Stimulated activated CD4-positive, alpha-beta T cell treated with anti-CD3 and anti-CD28 coated beads, Interleukin-4, amount 100 ng/mL, for 1 hour (primary cell): ENCODE data around the gene SNX1.
"Not testable (repeated sequence)": the region's sequence is repeated elsewhere in the genome, so short reads cannot be mapped to it uniquely, and the experiment has no call there.

ENCODE experiments used
- DNase-seq: peaks from one replicate; pipeline ENCODE4 v3.0.0-alpha.2; 2020

The SNX1 gene

DNA sequence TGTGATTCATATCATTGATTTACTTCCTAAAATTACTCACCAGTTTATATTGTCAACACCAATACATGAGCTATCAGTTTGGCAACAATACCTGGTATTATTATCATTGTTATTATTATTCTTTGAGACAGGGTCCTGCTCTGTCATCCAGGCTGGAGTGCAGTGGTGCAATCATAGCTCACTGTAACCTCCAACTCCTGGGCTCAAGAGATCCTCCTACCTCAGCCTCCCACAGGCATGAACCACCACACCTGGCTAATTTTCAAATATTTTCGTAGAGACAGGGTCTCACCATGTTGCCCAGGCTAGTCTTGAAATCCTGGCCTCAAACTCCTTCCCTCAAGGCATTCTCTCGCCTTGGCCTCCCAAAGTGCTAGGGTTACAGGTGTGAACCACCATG is 22.3 kb upstream of the SNX1 start:
- not testable (repeated sequence) for DNase-seq

DNA sequence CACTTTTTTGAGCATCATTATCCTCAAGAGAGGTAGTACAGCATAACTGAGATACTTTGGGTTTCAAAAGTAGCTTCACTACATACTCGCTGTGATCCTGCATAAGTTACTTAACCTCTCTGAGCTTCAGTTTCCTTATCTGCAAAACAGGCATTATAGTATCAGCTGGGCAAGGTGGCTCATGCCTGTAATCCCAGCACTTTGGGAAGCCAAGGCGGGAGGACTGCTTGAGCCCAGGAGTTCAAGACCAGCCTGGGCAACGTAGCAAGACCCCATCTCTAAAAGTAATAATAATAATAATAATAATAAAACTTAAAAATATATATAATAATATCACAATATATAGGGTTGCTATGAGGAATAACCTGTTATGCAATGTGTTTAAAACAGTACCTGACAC is 13.0 kb upstream of the SNX1 start:
- no peak for DNase-seq

DNA sequence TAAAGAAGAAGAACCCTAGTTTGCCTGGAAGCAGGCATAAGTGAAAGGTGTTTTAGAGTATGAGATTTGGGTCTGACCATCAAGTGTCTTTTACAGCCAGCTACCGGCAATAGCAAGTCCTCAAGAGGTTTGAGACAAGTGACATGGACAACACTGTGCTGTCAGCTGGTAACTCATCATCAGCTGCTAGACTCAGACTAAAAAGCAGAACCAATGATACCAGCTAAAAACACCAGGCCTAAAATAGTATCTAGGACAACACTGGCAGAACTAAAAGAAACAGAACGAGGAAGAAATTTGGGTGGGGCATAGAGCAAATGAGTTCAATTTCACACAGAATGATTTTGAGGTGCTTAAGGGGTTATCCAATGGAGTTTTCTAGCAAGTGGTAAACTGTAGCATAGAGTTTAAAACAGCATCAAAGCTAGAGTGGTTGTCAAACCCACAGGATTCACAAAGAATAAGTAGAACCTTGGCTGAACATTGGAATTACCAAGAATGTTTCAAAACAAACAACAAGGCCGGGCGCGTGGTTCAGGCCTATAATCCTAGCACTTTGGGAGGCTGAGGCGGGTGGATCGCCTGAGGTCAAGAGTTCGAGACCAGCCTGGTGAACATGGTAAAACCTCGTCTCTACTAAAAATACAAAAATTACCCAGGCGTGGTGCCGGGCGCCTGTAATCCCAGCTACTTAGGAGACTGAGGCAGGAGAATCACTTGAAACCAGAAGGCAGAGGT is 6.1 kb upstream of the SNX1 start:
- no peak for DNase-seq

DNA sequence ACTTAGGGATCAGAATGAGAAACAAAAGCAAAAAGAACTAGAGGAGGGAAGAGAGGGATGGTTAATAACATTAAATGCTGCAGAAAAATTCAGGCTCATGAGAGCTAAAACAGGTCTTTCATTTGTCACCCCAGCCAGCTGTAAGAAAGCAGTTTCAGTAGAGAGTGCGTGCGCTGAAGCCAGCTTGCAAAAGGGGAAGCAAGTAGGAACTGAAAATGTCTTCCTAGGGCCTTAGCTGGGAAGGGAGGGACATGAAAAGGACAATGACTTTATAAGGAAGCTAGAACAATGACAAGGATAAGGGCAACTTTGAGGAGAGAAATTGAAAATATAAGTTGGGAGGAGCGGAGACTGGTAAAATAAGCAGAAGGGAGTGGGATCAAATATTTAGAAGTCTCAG is 5.3 kb upstream of the SNX1 start:
- DNase-seq: no peak

DNA sequence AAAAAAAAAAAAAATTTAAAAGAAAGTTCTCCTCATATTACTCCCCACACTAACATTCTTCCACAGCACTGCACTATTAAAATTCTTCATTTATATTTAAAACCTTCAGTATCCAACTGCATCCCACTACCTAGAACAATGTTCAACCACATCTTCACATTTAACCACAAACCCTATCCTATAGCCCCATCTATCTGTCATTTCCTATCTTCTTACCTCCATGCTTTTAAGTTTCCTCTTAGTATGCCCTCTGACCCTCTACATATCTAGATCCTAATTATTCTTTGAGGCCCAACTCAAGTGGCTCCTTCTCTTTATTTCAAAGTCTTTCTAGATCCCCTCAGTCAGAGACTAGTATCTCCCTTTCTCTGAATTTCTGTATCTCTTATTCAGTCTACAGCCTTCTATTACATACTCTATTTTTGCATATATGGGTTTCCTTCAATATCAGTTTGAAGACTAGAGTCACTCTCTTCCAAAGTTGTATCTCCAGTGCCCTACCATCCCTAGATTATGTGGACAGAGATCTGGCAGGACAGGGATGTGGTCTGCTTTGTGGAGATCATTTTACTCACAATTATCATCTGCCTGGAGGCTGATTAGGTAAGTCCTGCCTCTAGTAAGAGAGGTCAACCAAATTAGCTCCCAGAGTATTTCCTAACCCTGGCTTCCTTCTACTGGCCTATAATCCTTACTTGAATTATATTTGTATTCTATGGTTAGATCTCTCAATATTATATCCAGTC is 3.5 kb upstream of the SNX1 start:
- no peak for DNase-seq

DNA sequence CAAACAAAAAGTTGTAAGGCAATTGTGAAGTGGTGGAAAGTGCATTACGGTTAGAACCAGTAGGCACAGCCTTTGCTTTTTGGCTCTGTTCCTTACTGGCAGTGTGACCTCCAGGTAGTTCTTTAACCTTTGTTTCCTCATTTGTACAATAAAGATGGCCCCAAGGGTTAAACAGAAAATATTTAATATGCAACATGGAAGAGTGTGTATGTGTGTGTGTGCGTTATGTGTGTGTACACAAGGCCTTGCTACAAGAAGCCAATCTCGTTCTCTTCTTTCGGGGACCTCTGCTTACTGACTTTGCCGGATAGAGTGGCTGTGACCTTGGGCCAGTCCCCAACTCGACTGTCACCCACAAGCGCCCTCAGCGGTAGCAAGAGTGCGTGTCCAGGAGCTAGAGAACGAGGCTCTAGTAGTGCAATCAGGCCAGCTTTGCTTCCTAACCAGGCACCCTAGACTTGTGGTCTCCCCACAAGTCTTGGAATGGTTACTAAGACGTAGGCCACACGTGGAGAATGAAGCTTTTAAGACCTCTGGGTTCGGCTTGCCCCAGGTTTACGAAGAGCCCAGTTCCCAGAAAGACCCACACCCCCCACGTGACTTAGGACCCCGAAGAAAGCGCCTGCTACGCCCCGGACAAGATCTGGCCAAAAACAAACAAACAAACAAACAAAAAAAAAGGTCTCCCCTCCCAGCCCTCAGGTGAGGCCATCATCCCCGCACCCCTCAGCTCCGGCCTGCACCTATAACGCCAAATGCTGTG is 2.7 kb upstream of the SNX1 start:
- peak; percentile 28 for DNase-seq

DNA sequence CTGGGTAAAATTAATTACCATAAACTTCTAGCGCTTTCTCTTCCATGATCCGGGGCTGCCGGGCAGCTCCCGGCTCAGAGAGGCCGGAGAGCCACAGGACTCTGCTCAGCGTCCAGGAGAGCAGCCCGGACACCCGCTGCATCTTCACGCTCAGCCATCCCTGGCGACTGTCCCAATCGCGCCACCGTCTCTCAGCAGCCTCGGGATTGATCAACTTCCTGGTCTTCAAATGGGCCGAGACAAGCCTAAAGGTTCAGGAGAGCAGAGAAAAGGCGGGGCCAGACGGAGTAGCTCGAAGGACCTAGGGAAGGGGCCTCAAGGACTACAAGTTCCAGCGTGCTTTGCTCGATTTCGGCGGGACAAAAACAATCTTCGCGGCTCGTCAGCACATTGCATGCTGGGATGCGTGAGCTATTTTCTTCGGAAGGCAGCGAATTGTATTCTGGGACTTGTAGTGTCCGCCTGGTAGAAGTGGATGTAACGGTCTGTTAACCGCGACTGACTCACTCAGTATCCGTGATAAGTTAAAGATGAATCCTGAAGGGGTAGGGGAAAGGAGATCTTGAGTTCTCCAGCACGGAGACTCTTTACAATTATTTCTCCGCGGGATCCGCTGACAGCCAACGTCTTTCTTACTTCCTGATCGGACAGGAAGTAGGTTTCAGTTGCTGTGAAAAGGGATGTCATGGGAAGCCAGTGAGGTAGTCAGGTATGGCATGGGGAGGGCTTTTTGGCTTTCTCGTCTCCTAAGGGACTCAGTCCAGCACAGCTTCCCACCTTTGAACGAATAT is 2.0 kb upstream of the SNX1 start, which contains the start of gene CIAO2A:
Gene CIAO2A, minus strand, starts transcription at position 212 of the 791 bp plus-strand sequence. Its CDS starts 70 bp downstream, at position 142.
- peak; percentile 86 for DNase-seq

DNA sequence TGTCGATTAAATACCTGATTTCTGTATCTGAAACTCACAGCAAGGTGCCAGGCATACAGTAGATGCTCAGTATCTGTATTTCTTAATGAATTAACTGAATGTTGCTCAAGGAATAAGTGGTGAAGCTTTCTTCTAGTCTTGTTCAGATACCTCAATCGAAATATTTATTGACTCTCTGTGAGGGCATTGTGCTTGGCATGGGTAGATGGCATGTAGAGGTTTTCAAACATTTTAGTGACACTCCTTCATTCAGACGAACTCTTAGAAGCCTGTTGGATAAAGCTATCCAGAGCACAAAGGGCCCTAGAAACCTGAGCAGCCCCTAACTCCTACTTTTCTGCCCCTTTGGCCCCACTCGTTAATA is 369 bp upstream of the SNX1 start:
- no peak for DNase-seq

DNA sequence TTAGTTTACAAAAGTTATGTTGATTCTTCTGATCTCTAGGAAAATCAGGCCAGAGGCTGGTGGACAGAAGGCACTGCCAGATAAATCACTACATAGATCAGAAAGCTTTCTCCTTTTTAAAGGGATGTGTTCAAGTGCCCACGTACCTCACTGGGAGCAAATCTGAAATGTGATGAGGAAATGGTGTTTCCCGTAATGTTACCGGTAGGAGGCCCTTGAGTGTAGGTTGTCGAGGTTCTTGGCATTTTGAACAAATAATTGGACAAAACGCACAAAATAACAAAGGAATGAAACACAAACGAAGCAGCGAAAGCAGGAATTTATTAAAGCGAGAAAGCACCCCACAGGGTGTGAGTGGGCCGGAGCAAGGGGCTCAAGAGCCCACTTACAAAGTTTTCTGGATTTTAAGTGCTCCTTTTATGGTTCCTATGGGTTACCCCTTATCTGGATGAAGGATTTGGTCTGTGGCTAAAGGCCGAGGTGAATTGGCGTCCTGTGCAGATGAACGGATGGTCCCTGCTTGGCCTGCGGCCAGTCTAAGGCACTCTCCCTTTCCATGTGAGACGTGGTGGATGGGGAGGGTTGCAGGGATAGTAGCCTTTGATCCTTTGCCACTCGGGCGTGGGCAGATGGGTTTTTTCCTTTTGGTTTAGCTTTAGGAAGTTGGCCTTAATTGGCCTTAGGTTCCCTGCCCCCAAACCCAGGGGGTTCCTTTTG is 1.0 kb downstream of the SNX1 start:
- DNase-seq: no peak

DNA sequence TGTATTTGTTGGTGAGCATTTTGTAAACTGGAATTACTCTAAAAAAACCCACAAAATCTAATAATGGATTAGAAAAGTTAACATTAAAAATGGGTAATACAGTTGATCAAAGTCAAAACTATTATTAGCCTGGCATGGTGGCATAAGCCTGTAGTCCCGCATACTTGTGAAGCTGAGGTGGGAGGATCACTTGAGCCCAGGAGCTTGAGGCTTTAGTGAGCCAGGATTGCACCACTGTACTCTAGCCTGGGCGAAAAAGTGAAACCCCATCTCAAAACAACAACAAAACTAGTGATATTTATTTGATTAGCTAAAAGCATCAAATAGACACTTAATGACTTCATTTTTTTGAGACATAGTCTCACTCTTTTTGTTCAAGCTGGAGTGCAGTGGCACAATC is 3.6 kb downstream of the SNX1 start:
- DNase-seq: no peak

DNA sequence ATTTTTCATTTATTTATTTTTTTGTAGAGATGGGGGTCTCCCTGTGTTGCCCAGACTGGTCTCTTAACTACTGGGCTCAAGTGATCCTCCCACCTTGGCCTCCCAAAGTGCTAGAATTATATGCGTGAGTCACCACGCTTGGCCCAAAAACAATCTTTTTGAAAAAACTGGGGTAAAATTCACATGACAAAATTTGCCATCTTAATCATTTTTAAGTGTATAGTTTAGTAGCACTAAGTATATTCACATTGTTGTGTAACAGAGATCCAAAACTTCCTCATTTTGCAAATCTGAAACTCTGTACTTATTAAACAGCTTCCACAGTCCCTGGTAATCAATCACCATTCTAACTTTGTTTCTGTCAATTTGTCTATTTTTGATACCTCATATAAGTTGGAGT is 5.2 kb downstream of the SNX1 start:
- DNase-seq: no peak

DNA sequence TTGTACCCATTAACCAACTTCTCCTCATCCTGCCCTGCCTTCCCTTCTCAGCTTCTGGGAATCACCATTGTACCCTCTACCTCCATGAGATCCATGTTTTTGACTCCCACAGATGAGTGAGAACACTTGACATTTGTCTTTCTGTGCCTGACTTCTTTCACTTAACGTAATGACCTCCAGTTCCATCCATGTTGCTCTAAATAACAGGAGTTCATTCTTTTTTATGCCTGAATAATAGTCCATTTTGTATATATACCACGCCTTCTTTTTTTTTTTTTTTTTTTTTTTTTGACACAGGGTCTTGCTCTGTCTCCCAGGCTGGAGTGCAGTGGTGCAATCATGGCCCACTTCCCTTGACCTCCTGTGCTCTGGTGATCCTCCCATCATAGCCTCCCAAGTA is 6.7 kb downstream of the SNX1 start:
- no peak for DNase-seq

DNA sequence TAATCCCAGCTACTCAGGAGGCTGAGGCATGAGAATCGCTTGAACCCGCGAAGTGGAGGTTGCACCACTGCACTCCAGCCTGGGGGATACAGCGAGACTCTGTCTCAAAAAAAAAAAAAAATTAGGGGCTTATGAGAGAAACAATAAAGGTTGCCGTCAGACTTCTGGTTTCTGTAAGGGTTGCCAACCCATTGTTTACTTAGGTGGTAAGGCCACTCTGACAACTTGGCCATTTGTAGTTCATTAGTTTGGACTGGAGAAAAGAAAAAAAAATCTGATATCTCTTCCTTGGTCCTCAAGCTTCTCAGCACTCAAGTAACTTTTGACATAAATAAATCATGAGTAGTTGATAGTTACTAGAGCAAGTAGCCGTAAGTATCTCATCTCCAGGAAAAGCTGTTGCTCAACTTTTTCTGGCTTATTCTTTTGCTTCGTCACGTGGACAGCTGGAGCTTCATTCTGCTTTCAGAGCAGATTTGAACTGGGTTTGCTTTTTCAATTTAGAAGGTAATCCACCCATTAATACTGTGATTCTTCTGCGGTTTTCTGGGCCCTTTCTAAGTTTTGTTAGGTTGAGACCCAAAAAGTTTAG is 9.4 kb downstream of the SNX1 start:
- DNase-seq: no peak

DNA sequence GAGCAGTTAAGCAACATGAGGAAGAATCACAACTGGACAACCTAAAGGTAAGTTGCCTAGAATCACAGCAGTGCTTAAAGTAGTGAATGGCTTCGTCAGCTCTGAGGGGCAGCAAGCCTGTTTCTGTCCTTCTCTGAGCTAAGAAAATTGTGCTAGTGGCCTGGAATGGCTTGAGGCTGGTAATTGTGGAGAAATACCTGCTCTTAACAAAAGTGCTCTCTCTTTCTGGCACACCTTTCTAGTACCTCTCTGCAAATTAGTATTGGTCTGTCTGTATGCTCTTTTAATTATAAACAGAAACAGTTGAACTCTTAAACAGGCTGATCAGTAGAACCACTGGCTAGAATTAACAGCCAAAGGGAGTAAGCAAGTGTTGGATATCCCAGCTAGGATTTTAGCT is 11.6 kb downstream of the SNX1 start:
- no peak for DNase-seq

DNA sequence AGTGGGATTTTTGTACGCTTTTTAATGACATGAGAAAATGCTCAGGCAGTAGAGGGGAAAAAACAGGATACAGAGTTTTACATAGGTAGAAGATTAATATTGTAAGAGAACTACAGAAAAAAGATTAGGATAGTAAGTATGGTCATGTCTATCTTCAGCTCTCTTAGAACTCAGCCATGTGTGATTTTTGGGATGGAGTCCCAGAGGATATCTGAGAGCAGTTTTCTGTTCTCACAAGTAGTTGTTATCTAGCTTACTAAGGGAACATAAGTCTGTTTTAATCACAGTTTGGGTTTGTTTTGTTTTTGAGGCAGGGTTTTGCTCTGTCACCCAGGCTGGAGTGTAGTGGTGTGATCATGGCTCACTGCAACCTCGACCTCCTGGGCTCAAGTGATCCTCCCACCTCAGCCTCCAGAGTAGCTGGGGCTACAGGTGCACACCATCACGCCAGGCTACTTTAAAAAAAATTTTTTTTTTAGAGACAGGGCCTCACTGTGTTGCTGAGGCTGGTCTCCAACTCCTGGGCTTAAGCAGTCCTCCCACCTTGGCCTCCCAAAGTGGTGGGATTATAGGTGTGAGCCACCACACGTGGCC is 14.4 kb downstream of the SNX1 start:
- DNase-seq: not testable (repeated sequence)

DNA sequence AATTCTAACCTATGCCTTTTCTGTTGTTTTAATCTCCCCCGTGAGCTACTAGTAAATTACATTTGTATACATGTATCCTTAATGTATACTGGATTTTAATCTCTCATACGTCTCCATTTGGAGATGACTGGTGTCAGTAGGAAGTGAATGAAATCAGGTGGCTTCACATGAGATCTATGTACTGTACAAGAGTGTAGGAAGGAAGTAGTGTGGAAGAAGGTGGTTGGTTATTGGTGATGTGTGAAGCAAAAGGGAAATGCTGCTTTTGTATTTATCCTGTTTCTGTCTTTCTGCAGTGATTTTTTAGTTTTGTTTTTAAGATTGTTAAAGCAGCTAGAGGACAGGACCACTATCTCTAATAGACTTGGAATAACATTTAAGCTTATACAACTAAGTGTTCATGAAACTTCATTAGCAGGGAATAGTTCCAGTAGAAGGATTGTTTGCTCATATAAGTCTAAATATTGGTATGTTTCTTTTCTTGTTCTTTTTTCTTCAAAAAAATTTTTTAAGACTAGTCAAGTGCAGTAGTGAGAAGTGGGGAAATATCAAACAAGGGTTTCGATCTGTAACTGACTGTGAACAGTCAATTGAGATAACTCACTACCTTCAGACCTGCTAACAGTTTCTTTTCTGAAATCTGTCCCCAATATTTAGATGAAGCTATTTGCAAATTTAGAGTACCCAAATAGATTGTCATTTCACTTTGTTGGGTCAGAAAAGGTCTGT is 15.3 kb downstream of the SNX1 start:
- DNase-seq: no peak

DNA sequence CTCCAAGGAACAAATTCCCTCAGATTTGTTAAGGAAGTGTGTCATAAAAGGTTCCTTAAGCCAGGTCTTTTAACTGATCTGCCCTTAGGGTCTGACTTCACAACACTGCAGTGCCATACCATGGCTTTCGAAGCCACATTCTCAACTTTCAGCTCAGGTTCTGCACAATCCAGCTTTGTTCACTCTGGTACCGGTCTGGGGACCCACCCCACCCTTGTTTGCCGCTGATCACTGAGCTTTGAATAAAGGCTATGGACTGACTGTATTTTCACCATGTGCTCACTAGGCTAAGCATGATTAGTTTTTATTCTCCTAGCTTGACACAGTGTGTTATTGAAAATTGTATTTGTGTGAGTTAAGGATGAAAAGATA is 15.9 kb downstream of the SNX1 start:
- no peak for DNase-seq

DNA sequence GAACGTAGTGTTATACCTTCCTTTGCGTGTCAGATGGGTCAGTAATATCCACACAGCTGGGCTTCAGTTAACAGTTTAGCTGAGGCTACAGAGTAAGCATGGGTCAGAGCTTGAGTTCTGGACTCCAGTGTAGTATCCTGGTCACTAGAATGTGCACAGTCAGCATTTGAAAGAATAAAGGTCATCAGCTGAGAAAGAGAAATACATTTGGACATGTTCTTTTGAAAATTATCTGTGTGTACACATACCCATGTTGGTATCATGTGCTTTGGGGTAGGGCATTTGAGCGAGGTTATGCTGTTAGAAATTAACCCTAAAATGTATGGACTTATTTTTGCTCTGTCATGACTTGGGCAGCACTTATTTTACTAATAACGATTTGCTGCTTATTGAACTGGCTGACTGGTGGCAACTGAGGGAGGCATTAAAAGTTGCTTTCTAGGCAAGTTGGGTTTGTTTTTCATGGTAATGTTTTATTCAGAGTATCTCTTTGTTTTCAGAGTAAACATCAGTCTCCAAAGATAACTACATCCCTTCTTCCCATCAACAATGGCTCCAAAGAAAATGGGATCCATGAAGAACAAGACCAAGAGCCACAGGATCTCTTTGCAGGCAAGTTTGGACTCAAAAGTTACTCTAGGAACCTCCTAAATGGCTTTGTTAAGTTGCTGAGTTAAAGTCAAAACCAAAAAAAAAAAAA is 16.4 kb downstream of the SNX1 start:
- DNase-seq: no peak

DNA sequence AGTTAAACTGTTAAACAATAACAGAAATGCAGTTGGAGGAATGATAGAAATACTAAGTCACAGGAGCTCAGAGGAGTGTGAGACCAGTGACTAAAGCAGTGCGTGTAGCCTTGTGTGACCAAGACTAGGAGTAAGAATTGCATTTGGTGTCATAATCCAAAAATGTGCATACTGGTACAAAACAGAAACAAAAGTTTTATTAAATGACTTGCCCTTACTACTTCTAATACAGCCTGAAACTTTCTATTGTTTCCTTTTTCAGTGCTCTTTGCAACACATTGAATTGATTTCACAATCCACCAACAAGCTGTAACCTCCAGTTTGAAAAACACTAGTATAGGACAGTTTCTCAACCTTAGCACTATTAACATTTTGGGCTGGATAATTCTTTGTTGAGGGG is 17.1 kb downstream of the SNX1 start:
- no peak for DNase-seq
